Right ventricle myocardium inferior (tissue), 1 donor: Measurements from ENCODE around the gene FRY. TPM values are rescaled to one million over a fixed set of nuclear protein-coding genes. Genes with fewer than 3 reads are reported as not detected.

Experiments used
- ATAC-seq: fragments of 200-7000 bp; cut with Tn5 transposase; one replicate; pipeline ENCODE4 v1.9.1; 2020; ENCODE audit warnings: mild to moderate bottlenecking, moderate library complexity
- DNase-seq: peaks from one replicate; pipeline ENCODE4 v3.0.0; 2021; ENCODE audit errors: missing footprints
- intact Hi-C: fragments of 100-400 bp; cut with DNase I; formaldehyde crosslinking; loops from one replicate; pipeline ENCODE4 v1.11.0; 2022
- total RNA-seq: library from RNA; stranded (reverse); fragmentation: NEBNext Ultra II Directional; extraction: Animal tissue kit (Norgen Biotek cat#: 25700); gene quantifications from one replicate; pipeline ENCODE4 v1.2.1, GENCODE V29; 2021
- donor health status: DM: no; HTN: yes; CAD: no; lungs with severe emphysema.

Gene FRY
- total RNA-seq, 1 donor from 2014 or later: 146 TPM

DNA sequence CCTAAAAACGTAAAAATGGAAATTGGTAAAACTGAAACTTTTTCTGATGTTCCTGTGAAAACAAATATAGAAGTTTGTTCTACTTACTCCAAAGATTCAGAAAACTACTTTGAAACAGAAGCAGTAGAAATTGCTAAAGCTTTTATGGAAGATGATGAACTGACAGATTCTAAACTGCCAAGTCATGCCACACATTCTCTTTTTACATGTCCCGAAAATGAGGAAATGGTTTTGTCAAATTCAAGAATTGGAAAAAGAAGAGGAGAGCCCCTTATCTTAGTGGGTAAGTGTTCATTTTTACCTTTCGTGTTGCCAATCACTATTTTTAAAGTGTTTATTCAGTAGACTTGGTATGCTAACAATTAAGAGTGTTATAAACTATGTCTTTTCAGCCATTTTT lies 309.3 kb downstream of the FRY start:
- no peak for DNase-seq
- intact Hi-C loops: no loop called here
- no peak for ATAC-seq

DNA sequence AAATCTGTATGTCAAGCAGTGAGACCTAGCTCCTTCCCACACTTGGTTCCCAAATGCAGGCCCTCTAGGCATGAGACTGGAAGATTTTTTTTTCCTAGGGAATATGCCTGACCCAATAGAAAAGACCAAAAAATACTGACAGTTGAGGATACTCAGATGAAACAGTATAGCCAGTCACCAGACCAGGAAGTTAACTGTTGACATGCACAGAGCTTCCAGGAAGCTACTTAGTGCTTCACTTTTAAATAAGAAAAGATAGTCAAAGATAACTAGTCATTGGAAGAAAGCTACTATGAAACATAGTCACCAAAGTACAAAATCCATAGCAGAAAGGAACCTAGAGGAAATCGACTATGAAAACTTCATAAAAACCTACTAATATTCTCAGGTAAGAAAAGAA lies 316.1 kb downstream of the FRY start:
- ATAC-seq (no peak), DNase-seq (no peak)
- intact Hi-C loops: no loop called here
